ENCODE data around the gene SAPCD2.
A peak's percentile ranks its signal among the peaks of the same experiment; 100 is the strongest.
"Not testable (repeated sequence)": the region's sequence is repeated elsewhere in the genome, so short reads cannot be mapped to it uniquely, and the experiment has no call there.

SAPCD2 gene

GRCh38 chr9:137070201-137070905 lies at the start of gene SAPCD2:
Gene SAPCD2 (minus strand): TSS chr9:137070557. CDS start chr9:137070460, 97 bp downstream.
- DNase-seq, result peak; percentile 87

DNA sequence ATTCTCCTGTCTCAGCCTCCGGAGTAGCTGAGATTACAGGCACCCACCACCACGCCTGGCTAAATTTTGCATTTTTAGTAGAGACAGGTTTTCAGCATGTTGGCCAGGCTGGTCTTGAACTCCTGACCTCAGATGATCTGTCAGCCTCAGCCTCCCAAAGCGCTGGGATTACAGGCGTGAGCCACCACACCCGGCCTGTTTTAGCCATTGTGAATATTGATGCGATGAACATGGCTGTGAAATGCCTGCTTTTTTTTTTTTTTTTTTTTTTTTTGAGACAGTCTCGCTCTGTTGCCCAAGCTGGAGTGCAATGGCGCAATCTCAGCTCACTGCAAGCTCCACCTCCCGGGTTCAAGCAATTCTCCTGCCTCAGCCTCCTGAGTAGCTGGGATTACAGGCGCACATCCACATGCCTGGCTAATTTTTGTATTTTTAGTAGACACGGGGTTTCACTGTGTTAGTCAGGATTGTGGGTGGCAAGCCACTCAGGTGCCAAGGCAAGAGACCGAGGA lies 47.8 kb upstream of the SAPCD2 start:
- DNase-seq, result not testable (repeated sequence)

- no peak for DNase-seq
Observed at GRCh38 chr9:137117269-137117731, 46.9 kb upstream of the SAPCD2 start.

DNA sequence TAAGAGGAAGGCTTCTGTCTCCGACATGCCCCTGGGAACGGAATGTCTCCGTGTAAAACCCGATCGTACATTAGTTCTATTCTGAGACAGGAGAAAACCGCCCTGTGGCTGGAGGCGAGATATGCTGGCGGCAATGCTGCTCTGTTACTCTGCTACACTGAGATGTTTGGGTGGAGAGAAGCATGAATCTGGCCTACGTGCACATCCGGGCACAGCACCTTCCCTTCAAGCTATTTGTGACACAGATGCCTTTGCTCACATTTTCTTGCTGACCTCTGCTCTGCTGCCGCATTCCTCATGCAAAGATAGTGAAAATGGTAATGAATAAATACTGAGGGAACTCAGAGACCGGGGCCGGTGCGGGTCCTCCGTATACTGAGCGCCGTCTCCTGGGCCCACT lies 46.4 kb upstream of the SAPCD2 start:
- no peak for DNase-seq

GRCh38 chr9:137116027-137116507 lies 45.7 kb upstream of the SAPCD2 start:
- DNase-seq, result no peak

DNA sequence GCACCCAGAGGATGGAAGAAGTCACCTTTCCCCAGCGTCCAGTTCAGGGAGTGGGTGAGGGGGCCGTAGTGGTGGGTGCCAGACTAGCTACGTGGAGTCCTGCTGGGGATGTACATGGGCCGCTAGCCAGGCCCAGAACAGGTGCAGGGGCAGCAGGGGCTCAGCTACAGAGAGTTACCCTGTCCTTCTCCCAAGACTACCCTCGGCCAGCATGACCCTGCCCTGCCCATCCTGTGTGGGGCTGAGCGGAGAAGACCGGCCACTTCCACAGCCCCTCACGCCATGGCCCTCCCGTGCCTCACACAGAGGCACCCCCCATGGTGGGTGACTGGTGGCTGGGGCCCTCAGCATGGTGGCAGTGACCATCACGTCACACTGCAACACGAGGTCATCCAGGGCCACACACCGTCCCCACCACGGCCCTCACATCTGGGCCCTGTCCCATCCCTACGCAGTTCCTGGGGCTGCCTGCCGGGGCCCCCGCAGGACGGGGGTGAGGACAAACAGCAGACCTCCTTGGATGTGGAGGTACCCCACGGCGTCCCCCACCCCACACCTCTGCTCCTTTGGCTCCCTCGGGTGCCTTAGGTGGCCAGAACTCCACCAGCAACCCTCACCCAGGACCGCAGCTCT lies 45.2 kb upstream of the SAPCD2 start:
- peak; percentile 41 for DNase-seq

- peak; percentile 97 for DNase-seq
Observed at GRCh38 chr9:137114613-137115393, 44.4 kb upstream of the SAPCD2 start, which contains the start of gene DPP7. Gene DPP7 (minus strand): TSS chr9:137114733. CDS start chr9:137114713, 20 bp downstream.

DNA sequence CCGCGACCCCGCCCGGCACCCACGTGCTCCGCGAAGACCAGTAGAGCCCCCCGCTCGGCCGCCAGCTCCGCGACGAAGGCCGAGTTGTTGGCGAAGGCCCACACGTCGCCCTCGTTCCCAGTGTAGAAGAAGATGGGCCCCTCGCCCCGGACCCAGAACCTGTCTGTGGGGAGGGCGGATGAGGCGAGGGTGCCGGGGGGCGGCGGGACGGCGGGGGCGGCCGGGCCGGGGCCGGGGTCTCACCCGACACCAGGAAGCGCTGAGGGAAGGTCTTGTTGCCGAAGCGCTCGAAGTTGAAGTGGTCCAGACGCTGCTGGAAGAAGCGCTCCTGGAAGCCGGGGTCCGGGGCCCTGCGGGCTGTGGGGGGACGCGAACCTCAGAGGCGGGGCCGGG lies 43.9 kb upstream of the SAPCD2 start:
- no peak for DNase-seq

- peak; percentile 61 for DNase-seq
Observed at GRCh38 chr9:137113385-137114159, 43.2 kb upstream of the SAPCD2 start.

DNA sequence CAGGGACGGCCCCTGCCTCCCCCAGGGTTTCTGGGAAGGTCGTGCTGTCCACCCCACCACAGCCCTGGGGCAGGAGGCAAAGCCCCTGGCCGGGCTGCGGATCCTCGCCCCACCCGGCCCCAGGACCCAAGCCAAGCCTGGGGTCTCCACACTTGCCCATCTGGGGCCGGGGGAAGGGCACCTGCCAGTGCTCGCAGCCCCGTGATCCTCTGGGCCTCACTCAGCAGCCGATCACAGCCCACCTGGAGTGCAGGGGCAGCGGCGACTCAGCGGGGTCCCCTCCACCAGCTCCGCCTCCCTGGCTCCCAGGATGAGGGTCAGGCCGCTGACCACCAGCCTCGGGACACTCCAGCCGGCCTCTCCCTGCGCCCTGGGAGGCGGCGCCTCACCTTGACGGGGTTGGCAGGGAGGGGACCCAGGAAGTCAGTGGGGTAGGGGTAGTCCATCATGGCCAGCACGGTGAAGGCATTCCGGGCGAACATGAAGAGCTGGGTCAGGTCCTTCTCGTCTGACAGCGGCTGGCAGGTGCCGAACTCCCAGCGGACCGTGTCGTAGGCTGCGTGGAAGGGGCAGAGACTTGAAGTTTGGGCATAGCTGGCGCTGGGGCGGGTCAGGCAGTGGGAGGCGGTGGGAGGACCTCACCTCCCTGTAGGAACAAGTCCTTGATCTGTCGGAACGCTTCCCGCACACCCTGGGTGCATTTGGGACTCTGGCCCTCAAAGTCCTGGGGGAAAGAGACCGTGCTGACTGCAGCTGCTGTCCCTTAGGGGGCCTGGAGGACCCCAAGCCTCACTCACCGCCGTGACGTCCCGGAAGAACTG lies 42.4 kb upstream of the SAPCD2 start:
- DNase-seq, result no peak

DNA sequence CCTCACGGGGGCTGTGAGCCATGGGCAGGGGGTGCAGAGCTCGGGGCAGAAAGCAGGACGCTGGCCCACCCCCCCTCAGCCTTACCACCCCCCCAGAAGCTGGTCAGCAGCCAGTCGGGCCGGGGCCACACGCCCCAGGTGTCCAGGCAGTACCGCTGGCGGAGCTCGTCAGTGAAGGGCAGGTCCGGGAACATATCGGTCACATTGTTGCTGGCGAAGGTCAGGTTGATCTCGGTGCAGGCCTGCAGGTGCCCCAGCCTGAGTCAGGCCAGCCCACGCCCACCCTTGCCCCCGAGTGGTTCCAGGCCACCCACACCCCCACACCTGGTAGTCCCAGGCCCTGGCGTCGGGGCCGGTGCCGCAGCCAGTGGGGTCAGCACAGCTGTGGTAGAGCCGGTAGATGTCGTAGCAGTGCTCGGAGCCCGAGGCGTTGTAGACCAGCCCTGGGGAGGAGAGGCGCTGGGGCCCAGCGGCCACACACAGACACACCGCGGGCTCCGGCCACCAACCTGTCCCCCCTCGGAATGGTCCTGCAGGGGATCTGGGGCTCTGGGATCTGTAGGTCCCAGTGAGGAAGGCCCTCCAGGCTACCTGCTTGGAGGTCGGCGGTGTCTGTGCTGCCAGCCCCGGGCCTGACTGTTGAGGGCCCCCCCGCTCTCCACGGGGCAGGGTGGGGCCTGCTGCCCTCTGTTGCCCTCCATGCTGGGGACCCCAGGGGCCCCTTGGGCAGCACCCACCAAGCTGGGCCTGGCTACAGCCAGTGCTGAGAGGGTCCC lies 41.6 kb upstream of the SAPCD2 start:
- DNase-seq, result no peak

DNA sequence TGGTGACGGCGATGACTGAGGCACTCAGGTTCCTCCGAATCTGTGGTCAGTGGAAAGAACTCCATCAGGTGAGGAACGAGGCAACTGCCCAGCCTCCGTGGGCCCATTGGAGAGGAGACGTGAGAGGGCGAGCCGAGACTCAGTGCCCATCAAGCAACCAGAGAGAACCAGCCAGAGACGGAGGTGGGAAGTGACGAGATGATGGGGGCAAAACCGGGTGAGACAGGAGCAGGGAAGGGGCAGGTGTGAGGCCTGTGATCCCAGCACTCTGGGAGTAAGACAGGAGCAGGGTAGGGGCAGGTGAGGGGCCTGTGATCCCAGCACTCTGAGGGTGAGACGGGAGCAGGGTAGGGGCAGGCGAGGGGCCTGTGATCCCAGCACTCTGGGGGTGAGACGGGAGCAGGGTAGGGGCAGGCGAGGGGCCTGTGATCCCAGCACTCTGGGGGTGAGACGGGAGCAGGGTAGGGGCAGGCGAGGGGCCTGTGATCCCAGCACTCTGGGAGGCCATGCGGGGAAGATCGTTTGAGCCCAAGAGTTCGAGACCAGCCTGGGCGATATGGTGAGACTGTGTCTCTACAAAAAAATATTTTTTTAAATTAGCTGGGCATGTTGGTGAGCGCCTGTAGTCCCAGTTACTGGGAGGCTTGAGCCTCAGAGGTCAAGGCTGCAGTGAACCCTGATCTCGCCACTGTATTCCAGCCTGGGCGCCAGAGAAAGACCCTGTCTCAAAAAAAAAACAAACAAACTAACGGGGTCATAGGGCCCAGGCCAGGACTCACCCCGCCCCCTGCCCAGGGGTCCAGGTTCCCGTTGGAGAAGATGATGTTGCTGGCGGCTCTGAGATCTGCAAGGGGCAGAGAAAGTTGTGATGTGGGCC lies 40.8 kb upstream of the SAPCD2 start:
- no peak for DNase-seq

GRCh38 chr9:137110147-137110910 lies 40.0 kb upstream of the SAPCD2 start:
- DNase-seq, result no peak

DNA sequence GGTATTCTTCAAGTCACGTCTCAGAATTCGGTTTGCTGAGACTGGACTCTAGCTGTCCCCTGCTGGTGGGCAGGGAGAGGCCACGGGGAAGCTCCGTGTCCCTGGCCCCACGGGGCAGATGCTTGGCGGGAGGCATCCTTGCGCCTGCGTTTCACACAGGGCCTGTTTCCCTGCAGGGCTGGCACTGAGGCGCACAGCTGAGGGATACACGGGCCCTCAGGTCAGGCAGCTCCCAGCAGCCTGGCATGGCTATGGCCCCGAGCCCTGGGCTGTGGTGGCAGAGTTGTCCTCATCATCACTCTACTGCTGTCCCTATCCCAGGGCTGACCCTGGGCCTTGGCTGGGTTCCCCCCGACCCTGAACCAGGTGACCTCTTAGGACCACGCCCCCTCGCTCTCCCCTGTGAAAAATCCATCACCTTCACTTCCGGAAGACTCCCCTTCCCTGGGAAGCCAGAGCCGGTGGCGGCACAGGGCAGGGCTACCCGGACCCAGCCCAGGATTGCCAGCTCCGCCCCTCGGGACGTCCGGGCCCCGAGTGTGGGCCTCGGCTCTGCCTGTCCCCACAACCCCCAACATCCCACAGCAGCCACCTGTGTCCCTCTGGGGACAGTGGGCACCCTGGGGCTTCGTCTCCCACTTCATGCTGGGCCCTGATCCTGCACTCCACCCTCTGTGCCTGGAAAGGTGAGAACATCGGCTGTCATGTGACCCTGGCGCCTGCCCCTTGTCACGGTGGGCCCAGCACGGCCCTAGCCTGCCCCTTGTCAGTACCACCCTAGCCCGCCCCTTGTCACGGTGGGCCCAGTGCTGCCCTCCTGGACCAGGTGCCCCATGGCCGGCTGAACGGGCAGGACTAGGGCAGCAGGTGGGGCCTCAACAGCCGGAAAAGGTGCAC lies 39.1 kb upstream of the SAPCD2 start:
- DNase-seq, result no peak

DNA sequence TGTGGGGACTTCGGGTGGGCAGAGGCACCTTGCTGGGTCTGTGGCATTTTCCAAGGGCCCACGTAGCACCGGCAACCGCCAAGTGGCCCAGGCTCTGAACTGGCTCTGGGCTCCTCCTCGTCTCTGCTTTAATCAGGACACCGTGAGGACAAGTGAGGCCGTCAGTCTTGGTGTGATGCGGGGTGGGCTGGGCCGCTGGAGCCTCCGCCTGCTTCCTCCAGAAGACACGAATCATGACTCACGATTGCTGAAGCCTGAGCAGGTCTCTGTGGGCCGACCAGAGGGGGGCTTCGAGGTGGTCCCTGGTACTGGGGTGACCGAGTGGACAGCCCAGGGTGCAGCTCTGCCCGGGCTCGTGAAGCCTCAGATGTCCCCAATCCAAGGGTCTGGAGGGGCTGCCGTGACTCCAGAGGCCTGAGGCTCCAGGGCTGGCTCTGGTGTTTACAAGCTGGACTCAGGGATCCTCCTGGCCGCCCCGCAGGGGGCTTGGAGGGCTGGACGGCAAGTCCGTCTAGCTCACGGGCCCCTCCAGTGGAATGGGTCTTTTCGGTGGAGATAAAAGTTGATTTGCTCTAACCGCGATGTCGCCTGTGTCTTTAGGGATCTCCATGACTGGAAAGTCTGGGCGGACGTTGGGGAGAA lies 38.4 kb upstream of the SAPCD2 start:
- DNase-seq, result no peak

GRCh38 chr9:137107982-137108381 lies 37.6 kb upstream of the SAPCD2 start:
- no peak for DNase-seq

DNA sequence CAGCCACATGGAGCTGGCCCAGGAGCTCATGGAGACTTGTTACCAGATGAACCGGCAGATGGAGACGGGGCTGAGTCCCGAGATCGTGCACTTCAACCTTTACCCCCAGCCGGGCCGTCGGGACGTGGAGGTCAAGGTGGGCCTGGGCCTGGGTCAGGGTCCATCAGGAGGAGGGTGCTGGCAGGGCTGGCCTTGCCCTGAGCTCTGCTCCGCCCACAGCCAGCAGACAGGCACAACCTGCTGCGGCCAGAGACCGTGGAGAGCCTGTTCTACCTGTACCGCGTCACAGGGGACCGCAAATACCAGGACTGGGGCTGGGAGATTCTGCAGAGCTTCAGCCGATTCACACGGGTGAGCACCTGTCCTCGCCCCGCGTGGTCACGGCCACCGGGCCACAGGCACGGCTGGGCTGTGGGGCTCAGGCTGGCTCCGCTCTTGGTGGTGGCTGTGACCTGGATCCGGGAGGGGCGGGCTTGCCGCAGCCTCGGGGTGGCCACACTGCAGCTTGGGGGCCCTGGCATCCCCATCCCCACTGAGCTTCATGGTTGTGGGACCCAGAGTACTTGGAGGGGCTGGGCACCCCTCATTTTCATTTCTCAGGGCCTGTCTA lies 37.1 kb upstream of the SAPCD2 start:
- DNase-seq, result no peak
